HepG2 (cell line): Measurements from ENCODE around the gene DTYMK. TPM values are rescaled to one million over a fixed set of nuclear protein-coding genes. Genes with fewer than 3 reads are reported as not detected.

Source experiments
- GZF1 ChIP-seq: sonication (generic); formaldehyde crosslinking; IDR thresholded peaks from 2 replicates; pipeline ENCODE4 v1.5.1; 2020; ENCODE audit warnings: mild to moderate bottlenecking, missing genetic modification reagents
- KLF16 ChIP-seq, 2 experiments: sonication (generic) in 1 of 2; formaldehyde crosslinking in 1 of 2; IDR thresholded peaks; 2 replicates each; pipeline versions ENCODE4 v1.6.1 to v1.8.0; 2016 to 2023; ENCODE audit warnings: missing genetic modification reagents in 2 of 2, missing compliant biosample characterization in 1 of 2
- KMT2A ChIP-seq: sonication (generic); formaldehyde crosslinking; IDR thresholded peaks from 2 replicates; pipeline ENCODE4 v1.4.0; 2020; ENCODE audit warnings: missing genetic modification reagents
- MBNL3 ChIP-seq: fragments of 250-450 bp; sonication (Bioruptor Pico); conservative IDR thresholded peaks from 2 replicates; pipeline ENCODE4 v1.8.0; 2022; ENCODE audit warnings: mild to moderate bottlenecking, inconsistent platforms
- NR2F2 ChIP-seq: IDR thresholded peaks from 2 replicates; pipeline ENCODE4 v1.6.1; 2012; ENCODE audit warnings: low read depth, inconsistent platforms, borderline replicate concordance
- PHF20 ChIP-seq: sonication (generic); formaldehyde crosslinking; IDR thresholded peaks from 2 replicates; pipeline ENCODE4 v1.5.0; 2020; ENCODE audit warnings: mild to moderate bottlenecking, missing genetic modification reagents
- RFX5 ChIP-seq: IDR thresholded peaks from 2 replicates; pipeline ENCODE4 v1.6.1; 2011; ENCODE audit warnings: low read depth, low read length, improper control_type of control experiment
- SOX13 ChIP-seq, 3 experiments: fragments of 450-650 bp in 1 of 3; sonication (generic) in 1 of 3; formaldehyde crosslinking in 1 of 3; IDR thresholded peaks in 2 of 3; conservative IDR thresholded peaks in 1 of 3; 2 replicates each; pipeline versions ENCODE4 v1.5.0 to v1.6.1; 2016 to 2020; ENCODE audit warnings: antibody characterized with exemption in 1 of 3, mild to moderate bottlenecking in 1 of 3, missing compliant biosample characterization in 1 of 3, missing genetic modification reagents in 1 of 3, moderate library complexity in 1 of 3
- TBX2 ChIP-seq: sonication (generic); formaldehyde crosslinking; IDR thresholded peaks from 2 replicates; pipeline ENCODE4 v1.5.0; 2020; ENCODE audit warnings: missing genetic modification reagents, mild to moderate bottlenecking, borderline replicate concordance
- ZFP36L2 ChIP-seq: sonication (generic); formaldehyde crosslinking; IDR thresholded peaks from 2 replicates; pipeline ENCODE4 v1.4.0; 2020; ENCODE audit warnings: missing genetic modification reagents
- ZNF136 ChIP-seq: sonication (generic); formaldehyde crosslinking; IDR thresholded peaks from 2 replicates; pipeline ENCODE4 v1.8.1; 2022; ENCODE audit warnings: low read depth, mild to moderate bottlenecking, moderate library complexity, missing genetic modification reagents
- ZNF207 ChIP-seq: fragments of 450-650 bp; IDR thresholded peaks from 2 replicates; pipeline ENCODE4 v1.6.1; 2016; ENCODE audit warnings: antibody characterized with exemption, borderline replicate concordance
- polyA plus RNA-seq, 8 experiments: library from polyadenylated mRNA; depleted of rRNA in 3 of 8; stranded (reverse) in 7 of 8; unstranded in 1 of 8; fragments of >200 nt; fragmentation: Illumina TruSeq in 4 of 8; extraction: Trizol in 4 of 8; gene quantifications; 2 replicates each; pipeline versions ENCODE4 v1.2.1 to v1.2.3, GENCODE V29; 2011 to 2016; ENCODE audit warnings: low read depth in 4 of 8, missing spikeins in 1 of 8, mixed read lengths in 1 of 8; ENCODE audit not compliant: insufficient read depth in 1 of 8
- total RNA-seq, 5 experiments: library from RNA; depleted of rRNA; stranded (reverse); fragments of >200 nt; fragmentation: Illumina TruSeq; extraction: Trizol; gene quantifications; 2 replicates each; pipeline ENCODE4 v1.2.3, GENCODE V29; 2016; ENCODE audit warnings: low read depth in 1 of 5
- TF ChIP-seq, protein P1 (sequence below): sonication (generic); formaldehyde crosslinking; IDR thresholded peaks from 2 replicates; pipeline ENCODE4 v1.4.0; 2020; ENCODE audit warnings: mild to moderate bottlenecking, missing genetic modification reagents
- TF ChIP-seq, protein P2 (sequence below): IDR thresholded peaks from 2 replicates; pipeline ENCODE4 v1.6.1; 2016; ENCODE audit warnings: control low read depth
- TF ChIP-seq, protein P3 (sequence below): sonication (generic); formaldehyde crosslinking; IDR thresholded peaks from 2 replicates; pipeline ENCODE4 v1.9.0; 2022; ENCODE audit warnings: missing genetic modification reagents, mild to moderate bottlenecking, borderline replicate concordance
- TF ChIP-seq, protein P4 (sequence below): sonication (generic); formaldehyde crosslinking; IDR thresholded peaks from 2 replicates; pipeline ENCODE4 v1.4.0; 2020; ENCODE audit warnings: missing genetic modification reagents, borderline replicate concordance

Gene DTYMK
- total and polyA plus RNA-seq, 2 of the 13 experiments (the other 11 are each of a cell fraction or from before 2014, with no cell fraction given), result 57.5 to 134 TPM

DNA sequence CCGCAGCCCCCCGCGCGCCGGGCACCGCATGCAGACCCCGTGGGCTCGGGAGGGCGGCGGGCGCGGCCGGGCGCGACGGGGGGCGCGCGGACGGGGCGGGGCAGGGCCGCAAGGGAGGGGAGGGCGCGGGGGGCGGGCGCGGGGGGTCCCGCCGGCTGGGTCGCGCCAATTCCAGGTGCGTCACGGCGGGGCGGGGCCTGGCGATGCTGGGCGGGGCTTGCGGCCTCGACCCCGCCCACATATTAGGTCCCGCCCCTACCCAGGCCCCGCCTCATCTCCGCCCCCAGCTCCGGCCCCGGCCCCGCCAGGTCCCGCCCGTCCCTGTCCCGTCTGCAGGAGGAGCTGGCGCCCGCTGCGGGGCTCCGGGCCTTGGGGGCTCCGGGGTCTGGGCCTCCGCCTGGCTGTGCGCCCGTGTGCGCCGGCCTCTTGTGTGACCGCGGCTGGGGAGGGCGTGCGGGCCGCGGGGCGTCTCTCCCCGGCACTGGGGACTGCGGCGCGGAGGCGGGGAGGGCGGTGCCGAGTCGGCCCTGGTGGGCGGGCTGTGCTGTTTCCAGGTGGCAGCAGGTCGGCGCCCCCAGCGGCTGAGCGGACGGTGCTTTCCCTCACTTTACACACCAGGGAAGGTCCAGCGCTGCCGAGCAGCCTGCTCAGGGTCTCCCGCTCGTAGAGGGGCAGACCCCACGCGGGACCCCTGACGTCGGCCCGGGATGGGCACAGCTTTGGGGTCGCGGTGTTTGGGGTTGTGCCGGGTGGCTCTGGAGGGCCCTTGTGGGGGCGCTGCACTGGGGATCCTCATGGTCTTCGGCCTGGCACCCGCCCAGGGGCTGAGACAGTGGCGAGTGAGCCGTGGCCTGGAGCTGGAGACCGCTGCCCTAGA, 15.8 kb upstream of the DTYMK start (continued):
- TF ChIP-seq GZF1 (CRISPR knock-in tag) (peak; percentile 68; the same call in 1 of the 2 replicates), ZNF207 (no peak), ZNF136 (CRISPR knock-in tag) (no peak), MBNL3 (no peak), ZFP36L2 (CRISPR knock-in tag) (no peak), PHF20 (no peak; the same call in none of the 2 replicates), NR2F2 (peak; percentile 9; the same call in 1 of the 2 replicates), KLF16 (CRISPR knock-in tag; IDR thresholded peaks at IDR 0.05) (peak in 1 of 2 experiments; percentile 70; a peak in 2 of 4 replicates), SOX13 (IDR thresholded peaks at IDR 0.05) (no peak), SOX13 (CRISPR knock-in tag; conservative IDR thresholded peaks at IDR 0.05 in 1 of 2, IDR thresholded peaks at IDR 0.05 in 1 of 2) (peak; percentile 15 to 26; a peak in 1 of 4 replicates), TBX2 (peak; percentile 66), KMT2A (CRISPR knock-in tag) (no peak), RFX5 (peak; percentile 54)
- TF ChIP-seq, protein P1, sequence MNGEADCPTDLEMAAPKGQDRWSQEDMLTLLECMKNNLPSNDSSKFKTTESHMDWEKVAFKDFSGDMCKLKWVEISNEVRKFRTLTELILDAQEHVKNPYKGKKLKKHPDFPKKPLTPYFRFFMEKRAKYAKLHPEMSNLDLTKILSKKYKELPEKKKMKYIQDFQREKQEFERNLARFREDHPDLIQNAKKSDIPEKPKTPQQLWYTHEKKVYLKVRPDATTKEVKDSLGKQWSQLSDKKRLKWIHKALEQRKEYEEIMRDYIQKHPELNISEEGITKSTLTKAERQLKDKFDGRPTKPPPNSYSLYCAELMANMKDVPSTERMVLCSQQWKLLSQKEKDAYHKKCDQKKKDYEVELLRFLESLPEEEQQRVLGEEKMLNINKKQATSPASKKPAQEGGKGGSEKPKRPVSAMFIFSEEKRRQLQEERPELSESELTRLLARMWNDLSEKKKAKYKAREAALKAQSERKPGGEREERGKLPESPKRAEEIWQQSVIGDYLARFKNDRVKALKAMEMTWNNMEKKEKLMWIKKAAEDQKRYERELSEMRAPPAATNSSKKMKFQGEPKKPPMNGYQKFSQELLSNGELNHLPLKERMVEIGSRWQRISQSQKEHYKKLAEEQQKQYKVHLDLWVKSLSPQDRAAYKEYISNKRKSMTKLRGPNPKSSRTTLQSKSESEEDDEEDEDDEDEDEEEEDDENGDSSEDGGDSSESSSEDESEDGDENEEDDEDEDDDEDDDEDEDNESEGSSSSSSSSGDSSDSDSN, result peak; percentile 79
- TF ChIP-seq, protein P2, sequence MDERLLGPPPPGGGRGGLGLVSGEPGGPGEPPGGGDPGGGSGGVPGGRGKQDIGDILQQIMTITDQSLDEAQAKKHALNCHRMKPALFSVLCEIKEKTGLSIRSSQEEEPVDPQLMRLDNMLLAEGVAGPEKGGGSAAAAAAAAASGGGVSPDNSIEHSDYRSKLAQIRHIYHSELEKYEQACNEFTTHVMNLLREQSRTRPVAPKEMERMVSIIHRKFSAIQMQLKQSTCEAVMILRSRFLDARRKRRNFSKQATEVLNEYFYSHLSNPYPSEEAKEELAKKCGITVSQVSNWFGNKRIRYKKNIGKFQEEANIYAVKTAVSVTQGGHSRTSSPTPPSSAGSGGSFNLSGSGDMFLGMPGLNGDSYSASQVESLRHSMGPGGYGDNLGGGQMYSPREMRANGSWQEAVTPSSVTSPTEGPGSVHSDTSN (CRISPR knock-in tag), result no peak
- TF ChIP-seq, protein P3, sequence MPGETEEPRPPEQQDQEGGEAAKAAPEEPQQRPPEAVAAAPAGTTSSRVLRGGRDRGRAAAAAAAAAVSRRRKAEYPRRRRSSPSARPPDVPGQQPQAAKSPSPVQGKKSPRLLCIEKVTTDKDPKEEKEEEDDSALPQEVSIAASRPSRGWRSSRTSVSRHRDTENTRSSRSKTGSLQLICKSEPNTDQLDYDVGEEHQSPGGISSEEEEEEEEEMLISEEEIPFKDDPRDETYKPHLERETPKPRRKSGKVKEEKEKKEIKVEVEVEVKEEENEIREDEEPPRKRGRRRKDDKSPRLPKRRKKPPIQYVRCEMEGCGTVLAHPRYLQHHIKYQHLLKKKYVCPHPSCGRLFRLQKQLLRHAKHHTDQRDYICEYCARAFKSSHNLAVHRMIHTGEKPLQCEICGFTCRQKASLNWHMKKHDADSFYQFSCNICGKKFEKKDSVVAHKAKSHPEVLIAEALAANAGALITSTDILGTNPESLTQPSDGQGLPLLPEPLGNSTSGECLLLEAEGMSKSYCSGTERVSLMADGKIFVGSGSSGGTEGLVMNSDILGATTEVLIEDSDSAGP (CRISPR knock-in tag), result peak; percentile 70; the same call in 1 of the 2 replicates
- TF ChIP-seq, protein P4, sequence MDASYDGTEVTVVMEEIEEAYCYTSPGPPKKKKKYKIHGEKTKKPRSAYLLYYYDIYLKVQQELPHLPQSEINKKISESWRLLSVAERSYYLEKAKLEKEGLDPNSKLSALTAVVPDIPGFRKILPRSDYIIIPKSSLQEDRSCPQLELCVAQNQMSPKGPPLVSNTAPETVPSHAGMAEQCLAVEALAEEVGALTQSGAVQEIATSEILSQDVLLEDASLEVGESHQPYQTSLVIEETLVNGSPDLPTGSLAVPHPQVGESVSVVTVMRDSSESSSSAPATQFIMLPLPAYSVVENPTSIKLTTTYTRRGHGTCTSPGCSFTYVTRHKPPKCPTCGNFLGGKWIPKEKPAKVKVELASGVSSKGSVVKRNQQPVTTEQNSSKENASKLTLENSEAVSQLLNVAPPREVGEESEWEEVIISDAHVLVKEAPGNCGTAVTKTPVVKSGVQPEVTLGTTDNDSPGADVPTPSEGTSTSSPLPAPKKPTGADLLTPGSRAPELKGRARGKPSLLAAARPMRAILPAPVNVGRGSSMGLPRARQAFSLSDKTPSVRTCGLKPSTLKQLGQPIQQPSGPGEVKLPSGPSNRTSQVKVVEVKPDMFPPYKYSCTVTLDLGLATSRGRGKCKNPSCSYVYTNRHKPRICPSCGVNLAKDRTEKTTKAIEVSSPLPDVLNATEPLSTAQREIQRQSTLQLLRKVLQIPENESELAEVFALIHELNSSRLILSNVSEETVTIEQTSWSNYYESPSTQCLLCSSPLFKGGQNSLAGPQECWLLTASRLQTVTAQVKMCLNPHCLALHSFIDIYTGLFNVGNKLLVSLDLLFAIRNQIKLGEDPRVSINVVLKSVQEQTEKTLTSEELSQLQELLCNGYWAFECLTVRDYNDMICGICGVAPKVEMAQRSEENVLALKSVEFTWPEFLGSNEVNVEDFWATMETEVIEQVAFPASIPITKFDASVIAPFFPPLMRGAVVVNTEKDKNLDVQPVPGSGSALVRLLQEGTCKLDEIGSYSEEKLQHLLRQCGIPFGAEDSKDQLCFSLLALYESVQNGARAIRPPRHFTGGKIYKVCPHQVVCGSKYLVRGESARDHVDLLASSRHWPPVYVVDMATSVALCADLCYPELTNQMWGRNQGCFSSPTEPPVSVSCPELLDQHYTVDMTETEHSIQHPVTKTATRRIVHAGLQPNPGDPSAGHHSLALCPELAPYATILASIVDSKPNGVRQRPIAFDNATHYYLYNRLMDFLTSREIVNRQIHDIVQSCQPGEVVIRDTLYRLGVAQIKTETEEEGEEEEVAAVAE (CRISPR knock-in tag), result no peak
